ENCODE data around the gene ETFA. TPM values are rescaled to one million over a fixed set of nuclear protein-coding genes. Genes with fewer than 3 reads are reported as not detected.
"Not testable (repeated sequence)": the region's sequence is repeated elsewhere in the genome, so short reads cannot be mapped to it uniquely, and the experiment has no call there.

ETFA gene
- total RNA-seq, 2 donors from 2014 or later = 68.6 to 82.8 TPM

- intact Hi-C loops (cut with DNase I) = no loop called here
- DNase-seq (ENCODE audit: low spot score) = no peak
- TF ChIP-seq CTCF (IDR thresholded peaks at IDR 0.05) (no peak), POLR2A (IDR thresholded peaks at IDR 0.05) (no peak), POLR2AphosphoS5 (IDR thresholded peaks at IDR 0.05) (no peak)
- H3K27ac ChIP-seq = no peak overlapping the region
- no peak overlapping the region for H3K4me3 ChIP-seq
- H3K27me3 ChIP-seq (replicated peaks; ENCODE audit: insufficient read depth) = no peaks in the 10 kb centered on the region
- no peaks in the 10 kb centered on the region for H3K9me3 ChIP-seq
- 92% methylated on average over 1 of the region's 1 CpG for WGBS
- no peaks in the 10 kb centered on the region for H3K36me3 ChIP-seq
- no peaks in the 10 kb centered on the region for H3K4me1 ChIP-seq (replicated peaks)
Observed at GRCh38 chr15:76303909-76304308, 7.4 kb downstream of the ETFA start.

- H3K9me3 ChIP-seq = no peaks in the 10 kb centered on the region
- no peak overlapping the region for H3K4me3 ChIP-seq
- H3K27me3 ChIP-seq (replicated peaks; ENCODE audit: insufficient read depth) = no peaks in the 10 kb centered on the region
- no peaks in the 10 kb centered on the region for H3K36me3 ChIP-seq
- intact Hi-C loops (cut with DNase I) = no loop called here
- DNase-seq (ENCODE audit: low spot score) = no peak
- H3K27ac ChIP-seq = no peak overlapping the region
- WGBS = 89% methylated on average over 1 of the region's 1 CpG
- H3K4me1 ChIP-seq (replicated peaks) = no peaks in the 10 kb centered on the region
- no peak for TF ChIP-seq POLR2A (IDR thresholded peaks at IDR 0.05)
- no peak for TF ChIP-seq CTCF (IDR thresholded peaks at IDR 0.05)
- no peak for TF ChIP-seq POLR2AphosphoS5 (IDR thresholded peaks at IDR 0.05)
Observed at GRCh38 chr15:76299786-76300185, 11.5 kb downstream of the ETFA start.

- no peaks in the 10 kb centered on the region for H3K4me1 ChIP-seq (replicated peaks)
- no peak overlapping the region for H3K27ac ChIP-seq
- TF ChIP-seq POLR2AphosphoS5 (IDR thresholded peaks at IDR 0.05) (no peak), CTCF (IDR thresholded peaks at IDR 0.05) (no peak), POLR2A (IDR thresholded peaks at IDR 0.05) (no peak)
- no peaks in the 10 kb centered on the region for H3K36me3 ChIP-seq
- WGBS = 69% methylated on average over 3 of the region's 3 CpGs
- no peak for DNase-seq (ENCODE audit: low spot score)
- no peaks in the 10 kb centered on the region for H3K9me3 ChIP-seq
- H3K4me3 ChIP-seq = no peak overlapping the region
- no peaks in the 10 kb centered on the region for H3K27me3 ChIP-seq (replicated peaks; ENCODE audit: insufficient read depth)
- intact Hi-C loops (cut with DNase I) = no loop called here
Observed at GRCh38 chr15:76298986-76299385, 12.3 kb downstream of the ETFA start.

- H3K36me3 ChIP-seq; intact Hi-C loops (cut with DNase I): not testable (repeated sequence)
- 97% methylated on average over 4 of the region's 4 CpGs for WGBS
Observed at GRCh38 chr15:76297951-76298350, 13.3 kb downstream of the ETFA start.

GRCh38 chr15:76296849-76297248 lies 14.4 kb downstream of the ETFA start:
- intact Hi-C loops (cut with DNase I) = no loop called here
- Histone ChIP-seq H3K27ac (no peak overlapping the region), H3K27me3 (replicated peaks; ENCODE audit: insufficient read depth) (no peaks in the 10 kb centered on the region), H3K36me3 (no peaks in the 10 kb centered on the region), H3K9me3 (no peaks in the 10 kb centered on the region), H3K4me1 (replicated peaks) (no peaks in the 10 kb centered on the region), H3K4me3 (no peak overlapping the region)
- 100% methylated on average over 1 of the region's 1 CpG for WGBS
- no peak for TF ChIP-seq POLR2A (IDR thresholded peaks at IDR 0.05)
- no peak for TF ChIP-seq CTCF (IDR thresholded peaks at IDR 0.05)
- DNase-seq (ENCODE audit: low spot score) = no peak

More at GRCh38 chr15:76297951-76298350, 13.3 kb downstream of the ETFA start:
- not testable (repeated sequence) for H3K4me1 ChIP-seq (replicated peaks); H3K4me3 ChIP-seq; H3K27ac ChIP-seq; DNase-seq (ENCODE audit: low spot score); H3K27me3 ChIP-seq (replicated peaks; ENCODE audit: insufficient read depth); H3K9me3 ChIP-seq

- H3K4me3 ChIP-seq; H3K27me3 ChIP-seq (replicated peaks; ENCODE audit: insufficient read depth); DNase-seq (ENCODE audit: low spot score); H3K36me3 ChIP-seq; intact Hi-C loops (cut with DNase I); H3K4me1 ChIP-seq (replicated peaks); H3K27ac ChIP-seq; H3K9me3 ChIP-seq: not testable (repeated sequence)
- 95% methylated on average over 1 of the region's 1 CpG for WGBS
Observed at GRCh38 chr15:76294463-76294862, 16.8 kb downstream of the ETFA start.

Measured in prostate gland (tissue), 2 donors.